AG20443 (cell line): ENCODE data around the gene CARD8.
"Not testable (repeated sequence)": the region's sequence is repeated elsewhere in the genome, so short reads cannot be mapped to it uniquely, and the experiment has no call there.

Experiments
- DNase-seq: peaks from one replicate; pipeline ENCODE4 v3.0.0; 2012; ENCODE audit warnings: low spot score, mixed read lengths

Gene CARD8, protein sequence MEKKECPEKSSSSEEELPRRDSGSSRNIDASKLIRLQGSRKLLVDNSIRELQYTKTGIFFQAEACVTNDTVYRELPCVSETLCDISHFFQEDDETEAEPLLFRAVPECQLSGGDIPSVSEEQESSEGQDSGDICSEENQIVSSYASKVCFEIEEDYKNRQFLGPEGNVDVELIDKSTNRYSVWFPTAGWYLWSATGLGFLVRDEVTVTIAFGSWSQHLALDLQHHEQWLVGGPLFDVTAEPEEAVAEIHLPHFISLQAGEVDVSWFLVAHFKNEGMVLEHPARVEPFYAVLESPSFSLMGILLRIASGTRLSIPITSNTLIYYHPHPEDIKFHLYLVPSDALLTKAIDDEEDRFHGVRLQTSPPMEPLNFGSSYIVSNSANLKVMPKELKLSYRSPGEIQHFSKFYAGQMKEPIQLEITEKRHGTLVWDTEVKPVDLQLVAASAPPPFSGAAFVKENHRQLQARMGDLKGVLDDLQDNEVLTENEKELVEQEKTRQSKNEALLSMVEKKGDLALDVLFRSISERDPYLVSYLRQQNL

DNA sequence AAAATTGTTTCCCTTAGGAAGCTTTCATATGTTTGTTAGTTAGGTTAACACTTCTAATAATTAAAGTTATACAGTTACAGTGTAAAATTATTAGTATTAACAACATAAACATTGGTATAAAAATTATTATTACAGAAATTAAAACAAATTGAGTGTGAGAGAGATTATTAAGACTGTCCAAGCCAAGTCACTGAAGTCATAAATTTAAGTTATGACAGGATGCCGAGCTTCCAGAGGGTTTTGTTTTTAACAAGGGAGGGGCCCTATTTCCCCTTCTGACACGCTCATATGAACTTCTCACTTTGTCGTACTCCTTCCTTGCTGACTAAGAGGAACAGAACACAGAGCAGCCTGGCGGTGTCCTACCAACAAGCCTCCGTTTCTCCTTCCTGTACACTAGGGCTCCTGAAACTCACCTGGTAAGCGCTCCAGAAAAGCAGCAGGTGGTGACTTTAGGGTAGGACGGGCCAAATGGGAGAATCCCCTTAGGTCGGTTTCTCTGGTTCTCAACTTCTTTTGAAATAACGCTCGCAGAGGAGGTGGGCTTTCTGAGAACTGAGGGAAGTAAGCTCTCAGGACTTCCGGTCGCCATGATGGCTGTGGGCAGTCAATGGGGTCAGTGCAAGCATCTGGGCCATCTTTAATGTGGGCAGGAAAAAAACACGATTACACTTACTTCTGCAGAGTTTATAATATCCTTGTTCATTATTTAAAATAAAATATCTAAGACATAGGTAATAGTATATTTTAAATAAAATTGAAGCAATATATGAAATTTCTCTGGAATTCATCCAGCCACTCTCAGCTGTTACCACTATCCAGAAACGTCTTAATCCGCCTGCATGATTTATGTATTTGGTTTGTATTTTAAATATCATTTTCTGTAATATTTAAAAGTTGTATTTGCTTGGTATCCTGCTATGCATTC lies at the start of gene CARD8:
TSS of gene CARD8 (minus strand) at position 537 of the 928 bp plus-strand sequence. CDS start 14,892 bp downstream, outside the sequence.
- DNase-seq = peak; percentile 83

DNA sequence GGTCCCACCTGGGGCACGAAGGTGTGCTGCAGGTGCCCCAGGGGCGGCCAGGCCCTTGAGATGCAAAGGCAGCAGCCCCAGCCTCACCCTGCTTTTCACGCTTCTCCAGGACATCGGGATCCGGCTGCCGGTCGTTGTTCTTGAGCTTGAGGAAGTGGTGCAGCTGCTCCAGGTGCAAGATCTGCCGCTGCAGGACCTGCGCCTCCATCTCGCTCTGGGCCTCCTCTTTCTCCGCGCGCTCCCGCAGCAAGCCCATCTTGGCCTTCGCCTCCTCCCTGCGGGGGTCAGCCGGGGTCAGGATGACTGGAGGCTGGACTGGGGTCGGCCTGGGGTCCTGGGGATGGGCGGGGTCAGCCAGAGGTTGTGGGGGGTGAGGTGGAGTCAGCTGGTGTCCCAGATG lies 48.2 kb upstream of the CARD8 start:
- DNase-seq = no peak

- no peak for DNase-seq
Measured at GRCh38 chr19:48303367-48303766, 47.7 kb upstream of the CARD8 start.

DNA sequence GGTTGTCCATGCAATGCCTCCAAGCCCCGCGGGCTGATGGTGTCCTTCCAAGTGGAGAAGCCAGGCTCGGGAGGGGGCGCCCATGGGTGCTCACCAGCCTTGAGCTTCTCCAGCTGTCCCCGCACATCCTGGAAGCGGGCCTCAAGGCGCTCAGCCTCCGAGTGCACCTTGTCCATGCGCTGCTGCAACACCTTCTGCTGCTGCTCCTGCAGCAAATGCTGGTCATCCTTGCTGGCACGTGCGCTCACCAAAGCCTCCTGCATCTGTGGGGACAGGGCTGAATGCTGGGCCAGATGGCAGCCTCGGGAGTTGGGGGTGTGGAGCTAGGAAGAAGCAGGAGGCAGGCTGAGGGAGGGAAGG lies 46.9 kb upstream of the CARD8 start:
- no peak for DNase-seq

DNA sequence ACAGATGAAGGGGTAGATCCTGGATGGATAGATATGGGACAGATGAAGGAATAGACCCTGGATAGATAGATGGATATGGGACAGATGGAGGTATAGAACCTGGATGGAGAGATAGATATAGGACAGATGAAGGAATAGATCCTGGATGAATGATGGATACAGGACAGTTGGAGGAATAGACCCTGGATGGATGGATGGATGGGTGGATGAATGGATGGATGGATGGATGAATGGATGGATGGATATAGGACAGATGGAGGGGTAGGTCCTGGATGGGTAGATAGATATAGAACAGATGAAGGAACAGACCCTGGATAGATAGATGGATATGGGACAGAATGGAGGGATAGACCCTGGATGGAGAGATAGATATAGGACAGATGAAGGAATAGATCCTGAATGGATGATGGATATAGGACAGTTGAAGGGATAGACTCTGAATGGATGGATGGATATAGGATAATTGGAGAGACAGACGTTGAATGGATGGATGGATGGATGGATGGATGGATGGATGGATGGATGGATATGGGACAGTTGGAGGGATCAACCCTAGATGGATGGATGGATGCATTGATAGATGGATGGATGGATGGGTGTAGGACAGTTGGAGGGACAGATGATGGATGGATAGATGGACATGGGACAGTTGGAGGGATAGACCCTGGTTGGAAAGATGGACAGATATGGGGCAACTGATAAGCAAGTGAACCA lies 46.3 kb upstream of the CARD8 start:
- no peak for DNase-seq

- no peak for DNase-seq
Measured at GRCh38 chr19:48297975-48298374, 42.3 kb upstream of the CARD8 start.

DNA sequence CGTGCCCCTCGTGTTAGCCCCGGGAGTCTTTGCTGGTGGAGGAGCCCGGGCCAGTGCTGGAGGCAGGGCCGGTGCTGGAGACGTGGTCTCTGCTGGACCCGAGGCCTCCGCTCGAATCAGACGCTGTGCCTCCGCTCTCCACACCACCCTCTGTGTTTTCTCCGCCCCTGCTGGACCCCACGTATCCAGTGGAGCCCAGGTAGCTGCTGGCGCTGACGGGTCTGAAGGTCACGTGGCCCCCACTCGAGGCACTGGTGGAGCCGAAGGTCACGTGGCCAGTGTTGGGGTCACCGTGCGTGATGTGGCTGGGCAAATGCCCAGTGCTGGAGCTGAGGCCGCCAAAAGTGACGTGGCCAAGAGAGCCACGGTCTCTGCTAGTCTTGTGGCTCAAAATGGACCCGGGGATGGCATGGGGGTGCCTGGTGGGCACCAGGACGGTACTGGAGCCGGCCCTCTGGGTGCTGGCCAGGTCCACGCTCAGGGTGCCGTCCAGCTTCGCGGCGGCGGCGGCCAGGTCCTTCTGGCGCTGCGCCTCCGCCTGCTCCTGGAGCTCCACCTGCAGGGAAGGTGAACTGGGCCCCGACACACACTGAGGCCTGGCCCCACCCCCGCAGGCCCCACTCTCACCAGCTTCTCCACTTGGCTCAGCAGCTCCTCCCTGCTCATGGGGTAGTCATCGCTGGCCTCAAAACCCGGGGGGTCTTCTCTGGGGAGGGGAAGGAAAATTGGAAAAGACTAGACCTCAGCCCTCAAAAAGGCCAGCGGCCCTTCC lies 41.4 kb upstream of the CARD8 start:
- DNase-seq = no peak

GRCh38 chr19:48295458-48295857 lies 39.7 kb upstream of the CARD8 start:
- DNase-seq = no peak

GRCh38 chr19:48292798-48293197 lies 37.1 kb upstream of the CARD8 start:
- peak; percentile 87 for DNase-seq

DNA sequence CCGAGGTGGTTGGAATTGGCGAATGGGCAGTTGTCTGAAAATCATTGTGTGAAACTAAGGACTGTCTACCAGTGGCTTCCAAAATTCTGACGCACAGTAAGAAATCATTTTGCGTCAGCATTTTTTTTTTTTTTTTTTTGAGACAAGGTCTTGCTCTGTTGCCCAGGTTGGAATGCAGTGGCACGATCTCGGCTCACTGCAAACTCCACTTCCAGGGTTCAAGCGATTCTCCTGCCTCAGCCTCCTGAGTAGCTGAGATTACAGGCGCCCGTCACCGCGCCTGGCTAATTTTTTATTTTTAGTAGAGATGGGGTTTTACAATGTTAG lies 35.7 kb upstream of the CARD8 start:
- DNase-seq = not testable (repeated sequence)

DNA sequence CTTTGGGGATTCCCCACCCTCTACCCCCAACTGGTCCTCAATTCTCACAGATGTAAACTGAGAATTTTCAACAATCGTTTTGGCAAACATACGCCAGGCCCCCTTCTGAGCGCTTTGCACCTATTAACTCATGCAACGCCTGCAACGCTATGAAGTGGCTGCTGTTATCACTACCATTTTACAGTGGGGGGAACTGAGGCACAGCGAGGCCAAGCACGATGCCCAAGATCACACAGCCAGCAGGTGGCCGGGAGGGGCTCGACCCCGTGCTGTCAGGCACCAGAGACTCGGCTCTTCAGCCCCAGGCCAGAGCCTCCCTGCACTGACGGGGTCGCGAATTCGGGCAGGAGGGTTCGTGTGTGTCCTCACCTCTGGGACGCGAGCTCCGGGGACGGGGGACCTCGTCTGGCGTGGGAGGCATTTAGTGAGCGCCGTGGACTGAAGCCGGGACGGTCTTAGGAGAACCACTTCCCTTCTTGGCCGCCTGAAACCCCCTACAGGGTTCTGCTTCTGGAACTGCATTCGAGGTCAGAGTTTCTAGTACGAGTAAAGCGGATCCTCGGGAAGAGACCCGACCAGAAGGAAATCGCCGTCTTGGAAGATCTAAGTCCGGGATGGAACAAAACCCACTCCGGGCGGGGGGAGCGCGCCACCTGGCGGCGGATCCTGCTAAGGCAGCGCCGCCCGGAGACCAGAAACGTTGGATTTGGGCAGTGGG lies 35.2 kb upstream of the CARD8 start:
- peak; percentile 87 for DNase-seq

GRCh38 chr19:48290401-48290770 lies 34.7 kb upstream of the CARD8 start:
- DNase-seq = peak; percentile 58

DNA sequence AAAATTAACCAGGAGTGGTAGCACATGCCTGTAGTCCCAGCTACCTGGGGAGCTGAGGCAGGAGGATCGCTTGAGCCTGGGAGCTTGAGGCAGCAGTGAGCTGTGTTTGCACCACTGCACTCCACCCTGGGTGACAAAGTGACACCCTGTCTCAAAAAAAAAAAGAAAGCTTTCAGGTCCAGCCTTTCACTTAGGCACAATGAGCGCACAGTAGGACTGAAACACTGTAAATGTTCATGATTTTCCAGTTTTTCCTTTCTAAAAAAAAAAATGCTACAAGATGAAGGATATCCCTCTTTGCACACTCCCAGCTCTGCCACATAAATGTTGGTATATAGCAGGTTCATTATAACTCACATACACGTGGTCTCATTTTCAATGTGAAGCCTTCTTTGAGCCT lies 32.0 kb upstream of the CARD8 start:
- DNase-seq = no peak

DNA sequence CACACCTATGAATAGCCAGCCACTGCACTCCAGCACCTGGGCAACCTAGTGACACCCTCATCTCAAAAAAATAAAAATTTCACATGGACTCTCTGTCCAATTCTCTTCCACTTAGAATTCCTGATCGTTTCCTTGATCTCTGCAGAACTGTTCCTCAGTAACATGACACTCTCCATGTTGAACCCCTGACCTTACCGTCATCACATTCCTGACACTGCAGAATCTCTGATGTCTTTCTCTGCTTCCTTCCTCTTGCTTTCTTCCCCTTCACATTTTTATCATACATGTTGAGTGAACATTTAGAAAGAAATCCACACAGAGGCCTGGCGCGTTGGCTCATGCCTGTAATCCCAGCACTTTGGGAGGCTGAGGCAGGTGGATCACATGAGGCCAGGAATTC lies 29.2 kb upstream of the CARD8 start:
- no peak for DNase-seq

DNA sequence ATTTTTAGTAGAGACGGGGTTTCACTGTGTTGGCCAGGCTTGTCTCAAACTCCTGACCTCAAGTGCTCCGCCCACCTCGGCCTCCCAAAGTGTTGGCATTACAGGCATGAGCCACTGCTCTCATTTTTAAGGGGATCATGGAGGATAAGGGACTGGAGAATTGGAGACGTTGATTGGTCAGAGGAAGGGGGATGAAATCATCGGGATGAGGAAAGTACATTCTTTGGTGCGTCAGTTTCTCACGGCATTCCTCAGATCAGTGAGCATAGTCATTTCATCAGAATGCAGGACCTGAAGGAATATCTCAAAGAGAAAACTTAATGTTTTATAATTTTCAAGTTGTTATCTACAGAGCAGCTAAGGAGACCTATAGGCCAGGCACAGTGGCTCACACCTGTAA lies 28.2 kb upstream of the CARD8 start:
- peak; percentile 55 for DNase-seq

DNA sequence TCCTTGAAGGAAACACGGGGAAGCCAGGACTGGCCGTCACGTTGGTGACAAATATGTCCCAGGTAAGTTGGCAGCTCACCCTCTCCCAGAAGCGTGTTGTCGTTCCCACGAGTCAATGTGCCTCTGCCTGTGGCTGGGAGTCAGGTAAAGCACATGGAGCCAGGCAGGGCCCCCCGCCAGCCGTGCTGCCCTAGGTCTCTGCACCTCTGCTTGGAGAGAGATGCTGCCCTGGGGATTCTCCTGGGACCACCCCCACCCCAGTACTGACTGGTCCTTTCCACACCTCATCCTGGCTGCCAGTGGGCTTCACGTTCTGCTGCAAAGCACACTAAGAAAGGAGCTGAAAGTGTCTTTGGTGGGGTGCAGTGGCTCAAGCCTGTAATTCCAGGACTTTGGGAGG lies 24.0 kb upstream of the CARD8 start:
- no peak for DNase-seq

DNA sequence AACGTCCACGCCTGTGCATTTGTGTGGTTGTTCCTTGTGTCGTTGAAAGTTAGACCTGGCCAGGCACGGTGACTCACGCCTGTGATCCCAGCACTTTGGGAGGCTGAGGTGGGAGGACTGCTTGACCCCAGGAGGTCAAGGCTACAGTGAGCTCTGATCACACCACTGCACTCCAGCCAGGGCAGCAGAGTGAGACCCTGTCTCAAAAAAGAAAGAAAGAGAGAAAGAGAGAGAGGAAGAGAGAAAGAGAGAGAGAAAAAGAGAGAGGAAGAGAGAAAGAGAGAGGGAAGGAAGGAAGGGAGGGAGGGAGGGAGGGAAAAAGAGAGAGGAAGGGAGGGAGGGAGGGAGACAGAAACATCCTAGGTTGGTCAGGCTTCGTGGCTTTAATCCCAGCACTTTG lies 19.2 kb upstream of the CARD8 start:
- no peak for DNase-seq

DNA sequence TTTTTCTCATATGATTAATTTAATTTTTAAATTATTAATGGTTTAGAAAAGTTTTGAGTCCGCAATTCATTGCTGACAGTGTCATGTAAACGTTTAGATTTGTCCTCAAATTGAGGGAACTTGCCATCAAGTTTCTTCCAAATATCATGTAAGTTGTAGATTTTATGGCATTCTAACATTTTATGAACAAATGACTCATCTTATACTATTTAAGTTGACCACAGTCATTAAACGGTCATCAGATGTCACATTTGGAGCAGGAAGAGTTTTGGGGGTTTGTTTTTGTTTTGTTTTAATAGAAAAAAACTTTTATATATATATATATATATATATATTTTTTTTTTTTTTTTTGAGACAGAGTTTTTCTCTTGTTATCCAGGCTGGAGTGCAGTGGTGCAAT lies 18.5 kb upstream of the CARD8 start:
- DNase-seq = no peak

- peak; percentile 59 for DNase-seq
Measured at GRCh38 chr19:48271531-48272151, 15.9 kb upstream of the CARD8 start.

DNA sequence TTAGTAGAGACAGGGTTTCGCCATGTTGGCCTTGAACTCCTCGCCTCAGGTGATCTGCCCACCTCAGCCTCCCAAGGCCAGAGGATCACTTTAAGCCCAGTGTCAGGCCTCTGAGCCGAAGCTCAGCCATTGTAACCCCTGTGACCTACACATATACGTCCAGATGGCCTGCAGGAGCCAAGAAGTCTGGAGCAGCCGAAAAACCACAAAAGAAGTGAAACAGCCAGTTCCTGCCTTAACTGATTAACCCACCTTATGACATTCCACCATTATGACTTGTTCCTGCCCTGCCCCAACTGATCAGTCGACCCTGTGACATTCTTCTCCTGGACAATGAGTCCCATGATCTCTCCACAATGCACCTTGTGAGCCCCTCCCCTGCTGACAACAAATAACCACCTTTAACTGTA lies 13.9 kb upstream of the CARD8 start:
- not testable (repeated sequence) for DNase-seq
